Epidermal melanocyte (primary cell): ENCODE measurements around the gene P2RX4.
"Not testable (repeated sequence)": the region's sequence is repeated elsewhere in the genome, so short reads cannot be mapped to it uniquely, and the experiment has no call there.

Source experiments
- DNase-seq: peaks from one replicate; pipeline ENCODE4 v3.0.0; 2011; ENCODE audit warnings: low spot score; ENCODE audit not compliant: insufficient read length

Gene P2RX4

GRCh38 chr12:121240484-121241101 lies 30.7 kb downstream of the P2RX4 start:
- no peak for DNase-seq

DNA sequence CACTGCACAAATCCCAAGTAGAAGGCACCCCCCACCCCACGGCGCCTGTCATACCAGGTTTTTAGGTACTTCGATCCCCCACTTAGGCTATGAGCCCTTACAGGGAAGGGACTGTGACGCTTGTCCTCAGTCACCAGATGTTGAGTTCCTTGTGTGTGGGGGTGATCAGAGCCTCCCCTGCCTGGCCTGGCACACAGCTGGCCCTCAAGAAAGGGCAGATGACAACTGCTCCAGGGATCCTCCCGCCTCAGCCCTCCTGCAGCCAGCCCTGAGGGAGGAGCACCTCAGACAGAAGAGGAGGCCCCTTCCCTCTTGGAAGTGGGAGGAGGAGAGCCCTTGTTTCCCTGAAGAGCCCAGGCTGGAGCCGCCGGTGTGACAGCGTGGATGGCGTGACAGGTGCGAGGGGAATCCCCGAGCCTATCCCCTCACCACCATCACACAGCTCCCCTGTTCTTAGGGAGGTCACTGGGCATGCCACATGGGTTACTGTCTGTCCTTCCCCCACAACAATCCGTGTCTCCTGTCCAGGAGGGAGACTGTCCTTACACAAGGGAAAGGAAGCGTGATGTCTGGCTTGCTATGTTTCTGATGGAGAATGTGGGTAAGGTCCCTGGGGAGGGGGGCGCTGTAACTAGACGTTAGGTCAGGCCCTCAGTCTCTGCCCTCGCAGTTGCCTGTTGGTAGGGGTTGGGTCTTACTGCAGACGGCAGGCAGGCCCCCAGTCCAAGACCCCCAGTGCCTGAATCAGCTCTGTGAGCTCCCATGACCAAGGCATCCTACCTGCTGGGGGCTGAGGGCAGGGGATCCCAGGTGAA lies 31.4 kb downstream of the P2RX4 start:
- DNase-seq: no peak

GRCh38 chr12:121245031-121245430 lies 35.1 kb downstream of the P2RX4 start:
- DNase-seq: no peak

DNA sequence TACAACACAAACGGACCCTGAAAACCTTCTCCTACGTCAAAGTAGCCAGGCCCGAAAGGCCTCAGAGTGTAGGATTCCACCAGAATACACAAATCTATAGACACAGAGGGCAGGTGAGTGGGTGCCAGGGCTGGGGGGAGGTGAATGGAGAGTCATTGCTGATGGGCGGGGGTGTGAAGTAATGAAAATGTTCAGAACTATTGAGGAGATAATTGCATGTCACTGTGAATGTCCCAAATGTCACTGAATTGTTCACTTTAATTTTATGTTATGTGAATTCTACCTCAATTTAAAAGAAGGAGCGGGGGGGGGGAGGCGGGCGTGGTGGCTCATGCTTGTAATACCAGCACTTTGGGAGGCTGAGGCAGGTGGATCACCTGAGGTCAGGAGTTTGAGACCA lies 36.0 kb downstream of the P2RX4 start:
- DNase-seq: no peak

GRCh38 chr12:121246893-121247557 lies 37.1 kb downstream of the P2RX4 start:
- DNase-seq: no peak

DNA sequence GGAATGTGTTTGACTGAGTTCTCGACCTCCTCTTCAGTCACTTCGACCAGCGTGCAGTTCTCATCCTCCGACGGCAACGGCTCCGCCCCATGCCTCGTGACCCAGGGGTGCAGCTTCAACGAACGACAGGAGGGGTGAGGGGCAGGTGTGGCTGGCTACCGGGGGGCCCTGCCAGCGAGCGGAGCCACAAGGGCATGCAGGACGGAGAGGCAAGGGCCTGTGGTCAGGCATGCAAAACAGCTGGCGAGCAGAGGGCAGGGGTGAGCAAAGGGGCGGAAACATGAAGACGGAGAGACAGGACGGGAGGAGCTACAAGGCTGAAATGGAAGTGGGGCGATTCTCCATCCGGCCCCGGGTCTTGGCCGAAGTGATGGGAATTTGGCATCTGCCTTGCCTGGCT lies 38.7 kb downstream of the P2RX4 start:
- DNase-seq: no peak

GRCh38 chr12:121250359-121250758 lies 40.4 kb downstream of the P2RX4 start:
- DNase-seq: no peak

DNA sequence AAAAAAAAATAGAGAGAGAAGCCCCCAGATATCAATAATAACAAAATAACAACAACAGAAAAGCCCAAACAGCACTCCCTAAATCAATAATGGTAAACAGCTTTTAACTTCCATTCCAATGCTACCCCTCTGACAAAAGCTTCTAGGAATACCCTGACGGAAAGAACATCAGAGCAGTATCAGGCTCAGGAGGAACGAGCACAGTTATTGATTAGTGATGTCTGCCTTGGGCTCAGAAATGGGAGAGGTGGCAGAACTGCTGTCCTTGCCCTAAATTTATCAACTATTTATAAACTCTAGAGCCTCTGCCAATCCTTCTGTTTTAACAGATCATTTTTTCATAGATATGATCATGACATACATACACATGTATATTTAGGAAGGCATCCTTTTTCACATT lies 41.9 kb downstream of the P2RX4 start:
- no peak for DNase-seq

- DNase-seq: no peak
Observed at GRCh38 chr12:121252712-121253345, 42.9 kb downstream of the P2RX4 start.

DNA sequence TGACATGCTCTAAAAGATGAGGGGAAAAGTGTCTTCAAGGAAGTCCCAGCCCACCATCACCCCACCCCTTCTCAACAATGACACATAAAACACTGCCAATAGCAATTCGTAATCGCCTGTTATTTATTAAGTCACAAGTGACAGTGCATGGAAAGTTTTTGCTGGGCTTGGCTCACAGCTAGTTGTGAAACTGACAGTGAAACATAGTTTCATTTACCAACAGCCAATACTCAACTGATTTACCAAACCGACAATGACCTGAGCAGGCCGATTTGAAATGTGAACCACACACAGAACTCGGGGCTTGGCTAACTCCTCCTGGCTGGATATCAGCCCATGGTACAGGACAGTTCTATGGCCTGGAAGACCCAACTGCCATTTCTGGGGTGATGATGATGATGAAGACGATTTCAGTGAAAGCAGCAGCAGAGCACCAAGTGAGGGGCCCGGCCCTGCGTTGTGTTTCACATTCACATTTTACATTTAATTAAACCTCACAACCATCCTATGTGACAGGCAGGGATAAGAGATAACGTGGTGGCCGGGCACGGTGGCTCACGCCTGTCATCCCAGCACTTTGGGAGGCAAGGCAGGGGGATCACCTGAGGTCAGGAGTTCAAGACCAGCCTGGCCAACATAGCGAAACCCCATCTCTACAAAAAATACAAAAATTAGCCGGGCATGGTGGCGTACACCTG lies 43.9 kb downstream of the P2RX4 start:
- DNase-seq: no peak

DNA sequence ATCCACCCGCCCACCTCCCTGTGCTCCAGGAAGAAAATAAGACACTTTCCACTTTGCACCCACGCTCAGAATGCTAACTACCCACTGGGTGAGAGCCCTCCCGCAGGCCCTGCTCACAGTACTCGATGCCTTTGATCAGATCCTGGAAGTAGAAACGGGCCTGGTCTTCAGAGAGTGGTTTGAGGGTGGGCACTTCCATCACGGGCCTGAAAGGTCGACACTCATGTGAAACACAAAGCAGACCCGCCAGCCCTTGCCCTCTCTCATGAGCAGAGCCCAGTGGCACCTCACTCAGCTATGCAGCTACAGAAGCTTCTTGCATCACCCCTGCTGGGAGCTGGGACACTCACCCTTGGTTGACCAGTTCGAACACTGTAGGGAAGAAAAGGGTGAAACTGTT lies 45.5 kb downstream of the P2RX4 start:
- DNase-seq: no peak

DNA sequence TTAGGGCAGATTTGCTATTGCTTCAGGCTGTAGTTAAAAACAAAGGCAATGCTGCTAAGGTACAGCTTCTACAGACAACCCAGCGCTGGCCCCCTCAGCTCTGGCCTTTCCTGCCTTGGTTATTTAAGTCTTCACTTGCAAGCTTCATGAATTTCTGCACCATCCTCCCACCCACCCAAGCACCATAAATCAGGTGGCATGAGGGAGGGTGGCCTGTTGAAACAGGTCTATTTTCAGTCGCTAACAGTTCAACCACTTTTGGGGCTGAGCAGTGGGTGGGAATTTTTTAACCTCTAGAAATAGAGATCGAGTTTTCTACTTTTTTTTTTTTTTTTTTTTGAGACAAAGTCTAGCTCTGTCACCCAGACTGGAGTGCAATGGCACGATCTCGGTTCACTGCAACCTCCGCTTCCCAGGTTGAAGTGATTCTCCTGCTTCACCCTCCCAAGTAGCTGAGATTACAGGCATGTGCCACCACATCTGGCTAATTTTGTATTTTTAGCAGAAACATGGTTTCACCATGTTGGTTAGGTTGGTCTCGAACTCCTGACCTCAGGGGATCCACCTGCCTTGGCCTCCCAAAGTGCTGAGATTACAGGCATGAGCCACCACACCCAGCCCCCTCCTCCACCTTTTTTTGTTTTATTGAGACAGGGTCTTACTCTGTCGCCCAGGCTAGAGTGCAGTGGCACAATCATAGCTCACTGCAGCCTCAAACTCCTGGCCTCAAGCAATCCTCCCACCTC lies 47.9 kb downstream of the P2RX4 start:
- DNase-seq: not testable (repeated sequence)

DNA sequence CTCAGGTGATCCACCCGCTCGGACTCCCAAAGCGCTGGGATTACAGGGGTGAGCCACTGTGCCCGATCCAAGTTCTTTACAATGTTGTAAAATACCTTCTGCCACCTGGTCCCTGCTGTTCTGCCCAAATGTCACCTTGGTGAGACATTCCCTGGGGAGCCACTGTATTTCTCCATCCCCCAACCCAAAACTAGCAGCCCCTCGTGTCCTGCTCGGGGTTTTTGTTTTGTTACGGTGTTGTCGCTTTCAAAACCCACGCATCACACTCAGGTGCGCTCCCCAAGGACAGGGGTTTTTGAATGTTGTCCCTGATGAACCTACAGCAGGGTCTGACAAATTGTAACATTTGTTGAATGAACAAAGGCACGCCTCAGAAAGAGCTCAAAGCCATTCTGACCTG lies 49.1 kb downstream of the P2RX4 start:
- no peak for DNase-seq

- no peak for DNase-seq
Observed at GRCh38 chr12:121260091-121260490, 50.2 kb downstream of the P2RX4 start.

DNA sequence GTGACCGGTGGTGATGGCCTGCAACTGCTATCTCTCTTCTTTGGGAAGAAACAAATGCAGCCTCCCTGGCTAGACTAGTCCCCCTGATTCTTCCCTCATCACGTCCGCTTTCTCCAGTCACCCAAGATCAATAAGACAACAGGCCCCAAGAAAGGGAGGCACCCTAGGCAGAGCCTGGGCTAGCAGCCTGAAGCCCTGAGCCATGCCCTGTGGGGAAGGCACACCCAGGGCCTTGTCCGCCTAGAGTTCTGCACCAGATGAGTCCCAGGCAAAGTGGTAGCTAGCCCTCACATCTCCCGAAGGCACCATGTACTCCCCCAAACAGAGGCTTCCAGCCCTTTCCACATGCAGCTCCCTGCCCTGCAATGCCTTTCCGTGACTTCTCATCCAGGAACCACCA lies 51.5 kb downstream of the P2RX4 start:
- DNase-seq: no peak

GRCh38 chr12:121263206-121263935 lies 53.4 kb downstream of the P2RX4 start:
- no peak for DNase-seq

GRCh38 chr12:121264135-121264534 lies 54.2 kb downstream of the P2RX4 start:
- no peak for DNase-seq

GRCh38 chr12:121264951-121265515 lies 55.1 kb downstream of the P2RX4 start:
- no peak for DNase-seq

DNA sequence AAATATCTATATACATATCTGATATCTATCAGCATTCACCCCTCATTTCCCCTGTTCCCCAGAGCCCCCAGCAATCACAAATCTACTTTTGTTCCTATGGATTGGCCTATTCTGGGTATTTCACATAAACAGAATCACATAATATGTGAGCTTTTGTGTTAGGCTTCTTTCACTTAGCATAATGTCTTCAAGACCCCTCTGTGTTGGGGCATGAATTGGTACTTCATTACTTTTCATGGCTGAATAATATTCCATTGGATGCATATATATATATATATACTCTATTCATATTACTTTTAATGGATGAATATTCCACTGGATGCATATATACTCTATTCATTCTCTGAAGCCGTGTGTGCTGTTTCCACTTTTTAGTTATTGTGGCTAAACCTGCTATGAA lies 57.9 kb downstream of the P2RX4 start:
- DNase-seq: no peak
